Ectodermal cell (in vitro differentiated cells): ENCODE measurements around the gene SH3GL2.
A peak's percentile ranks its signal among the peaks of the same experiment; 100 is the strongest.

Source experiments
- H3K27ac ChIP-seq: 2 replicates; pipeline ENCODE4 v1.7.0; 2013; ENCODE audit warnings: mild to moderate bottlenecking, low read depth, low read length; ENCODE audit not compliant: insufficient read depth, poor library complexity, severe bottlenecking
- H3K27me3 ChIP-seq: 2 replicates; pipeline ENCODE4 v1.7.0; 2013; ENCODE audit warnings: mild to moderate bottlenecking, low read length; ENCODE audit not compliant: insufficient read depth, control insufficient read depth, poor library complexity, severe bottlenecking
- H3K36me3 ChIP-seq: one replicate; pipeline ENCODE4 v1.7.0; 2013; ENCODE audit warnings: low read length; ENCODE audit not compliant: control insufficient read depth, insufficient read depth
- H3K4me1 ChIP-seq: one replicate; pipeline ENCODE4 v1.7.0; 2013; ENCODE audit warnings: low read length; ENCODE audit not compliant: control insufficient read depth, insufficient read depth
- H3K4me3 ChIP-seq: 2 replicates; pipeline ENCODE4 v1.7.0; 2013; ENCODE audit warnings: low read depth, low read length, control low read depth; ENCODE audit not compliant: insufficient read depth
- H3K9me3 ChIP-seq: 2 replicates; pipeline ENCODE4 v1.7.0; 2013; ENCODE audit warnings: mild to moderate bottlenecking, low read length, moderate library complexity; ENCODE audit not compliant: control insufficient read depth
- WGBS, 2 experiments: methylation state at CpG; one replicate each; pipeline ENCODE4 v1.1.7; 2013; ENCODE audit warnings: missing lambda C conversion rate in 2 of 2; 5-methylcytosine and 5-hydroxymethylcytosine counted together

SH3GL2 gene

DNA sequence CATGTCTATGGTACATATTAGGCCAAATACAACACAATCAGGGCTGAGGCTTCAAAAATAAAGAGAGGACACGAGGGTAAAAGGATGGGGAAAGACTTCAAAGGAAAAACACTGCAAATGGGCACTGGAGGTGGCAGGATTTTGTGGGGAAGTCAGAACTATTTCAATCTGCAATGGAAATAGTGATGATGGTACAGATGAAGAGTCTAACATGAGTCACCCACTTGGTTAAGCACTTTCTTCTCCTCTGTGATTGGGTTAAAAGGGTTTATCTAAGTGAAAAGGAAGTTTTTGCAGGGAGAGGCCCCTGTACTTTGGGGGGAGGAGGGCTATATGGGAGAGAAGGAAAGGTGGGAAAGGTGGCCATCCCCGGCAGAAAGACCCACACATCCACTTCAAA is 4.5 kb upstream of the SH3GL2 start:
- no peaks in the 10 kb centered on the region for H3K9me3 ChIP-seq
- H3K4me3 ChIP-seq: no peak overlapping the region
- H3K27ac ChIP-seq: no peak overlapping the region
- H3K27me3 ChIP-seq: peaks cover 27% of the 10 kb centered on the region
- H3K4me1 ChIP-seq: no peaks in the 10 kb centered on the region
- H3K36me3 ChIP-seq: no peaks in the 10 kb centered on the region
- 56 to 69% methylated on average over 1 to 2 of the region's 2 CpGs for WGBS, 2 experiments

DNA sequence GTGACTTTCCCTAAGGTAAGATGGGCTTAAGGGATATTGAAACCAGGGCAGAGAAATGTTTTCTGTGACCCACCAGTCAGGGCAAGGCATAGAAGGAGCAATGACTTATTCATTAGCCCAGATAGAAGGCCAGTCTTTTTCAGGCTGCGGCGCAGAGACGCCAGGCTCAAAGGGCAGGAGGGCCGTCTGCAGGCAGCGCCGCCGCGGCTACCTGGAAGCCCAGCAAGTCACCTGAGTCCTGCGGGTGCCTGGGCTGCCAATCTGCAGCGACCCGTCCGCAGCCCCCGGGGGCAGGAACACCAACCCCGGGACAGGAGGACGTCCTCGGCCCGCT is 322 bp upstream of the SH3GL2 start:
- Histone ChIP-seq H3K27ac (no peak overlapping the region), H3K36me3 (no peaks in the 10 kb centered on the region), H3K4me3 (peak overlapping the region; percentile 56), H3K9me3 (no peaks in the 10 kb centered on the region), H3K27me3 (peaks cover 51% of the 10 kb centered on the region), H3K4me1 (no peaks in the 10 kb centered on the region)
- 3 to 4% methylated on average over 17 of the region's 17 CpGs for WGBS, 2 experiments

DNA sequence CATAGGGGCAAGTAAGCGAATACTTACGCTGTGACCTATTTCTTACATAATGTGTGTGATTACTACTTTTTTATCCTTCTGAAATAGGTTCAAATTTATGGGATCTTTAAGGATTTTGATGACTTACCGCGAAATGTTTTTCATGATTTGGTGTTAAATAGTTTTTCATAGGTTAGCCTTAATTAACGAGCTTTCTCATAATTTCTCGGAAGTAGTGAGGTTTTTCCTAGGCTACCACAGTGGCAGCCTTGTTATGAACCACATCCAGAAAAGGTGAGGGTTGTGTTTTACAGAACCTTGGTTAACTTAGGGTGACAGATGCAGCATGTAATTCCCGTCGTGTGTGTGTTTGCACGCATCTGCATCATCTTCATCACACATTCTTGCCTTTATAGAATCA is 1.3 kb downstream of the SH3GL2 start:
- H3K4me1 ChIP-seq: no peaks in the 10 kb centered on the region
- H3K27ac ChIP-seq: no peak overlapping the region
- no peak overlapping the region for H3K4me3 ChIP-seq
- peaks cover 51% of the 10 kb centered on the region for H3K27me3 ChIP-seq
- H3K9me3 ChIP-seq: no peaks in the 10 kb centered on the region
- WGBS, 2 experiments: 81 to 85% methylated on average over 7 to 9 of the region's 9 CpGs
- H3K36me3 ChIP-seq: no peaks in the 10 kb centered on the region

GRCh38 chr9:17587113-17587512 is 8.2 kb downstream of the SH3GL2 start:
- Histone ChIP-seq H3K4me1 (no peaks in the 10 kb centered on the region), H3K27me3 (no peaks in the 10 kb centered on the region), H3K36me3 (no peaks in the 10 kb centered on the region), H3K27ac (no peak overlapping the region), H3K4me3 (no peak overlapping the region), H3K9me3 (no peaks in the 10 kb centered on the region)
- WGBS, 2 experiments: 95 to 96% methylated on average over 5 of the region's 5 CpGs

- Histone ChIP-seq H3K4me1 (no peaks in the 10 kb centered on the region), H3K36me3 (no peaks in the 10 kb centered on the region), H3K9me3 (no peaks in the 10 kb centered on the region), H3K27ac (no peak overlapping the region), H3K4me3 (no peak overlapping the region), H3K27me3 (no peaks in the 10 kb centered on the region)
- 91 to 100% methylated on average over 1 of the region's 1 CpG for WGBS, 2 experiments
Measured at GRCh38 chr9:17588395-17588794, 9.5 kb downstream of the SH3GL2 start.

GRCh38 chr9:17588941-17589340 is 10.1 kb downstream of the SH3GL2 start:
- WGBS, 2 experiments: 95 to 96% methylated on average over 2 of the region's 4 CpGs
- no peak overlapping the region for H3K4me3 ChIP-seq
- H3K27me3 ChIP-seq: no peaks in the 10 kb centered on the region
- H3K4me1 ChIP-seq: no peaks in the 10 kb centered on the region
- H3K9me3 ChIP-seq: no peaks in the 10 kb centered on the region
- no peak overlapping the region for H3K27ac ChIP-seq
- no peaks in the 10 kb centered on the region for H3K36me3 ChIP-seq

GRCh38 chr9:17589771-17590170 is 10.9 kb downstream of the SH3GL2 start:
- H3K9me3 ChIP-seq: no peaks in the 10 kb centered on the region
- 94 to 97% methylated on average over 5 of the region's 5 CpGs for WGBS, 2 experiments
- H3K36me3 ChIP-seq: no peaks in the 10 kb centered on the region
- no peaks in the 10 kb centered on the region for H3K4me1 ChIP-seq
- no peak overlapping the region for H3K4me3 ChIP-seq
- no peak overlapping the region for H3K27ac ChIP-seq
- no peaks in the 10 kb centered on the region for H3K27me3 ChIP-seq

GRCh38 chr9:17594961-17595360 is 16.1 kb downstream of the SH3GL2 start:
- H3K4me1 ChIP-seq: no peaks in the 10 kb centered on the region
- WGBS, 2 experiments: 92 to 98% methylated on average over 3 of the region's 3 CpGs
- H3K36me3 ChIP-seq: no peaks in the 10 kb centered on the region
- no peak overlapping the region for H3K27ac ChIP-seq
- H3K27me3 ChIP-seq: no peaks in the 10 kb centered on the region
- no peaks in the 10 kb centered on the region for H3K9me3 ChIP-seq
- no peak overlapping the region for H3K4me3 ChIP-seq

- 91 to 92% methylated on average over 3 of the region's 3 CpGs for WGBS, 2 experiments
- no peaks in the 10 kb centered on the region for H3K9me3 ChIP-seq
- H3K27ac ChIP-seq: no peak overlapping the region
- no peaks in the 10 kb centered on the region for H3K4me1 ChIP-seq
- no peaks in the 10 kb centered on the region for H3K36me3 ChIP-seq
- H3K4me3 ChIP-seq: no peak overlapping the region
- no peaks in the 10 kb centered on the region for H3K27me3 ChIP-seq
Measured at GRCh38 chr9:17597977-17598376, 19.1 kb downstream of the SH3GL2 start.

- 90 to 94% methylated on average over 5 of the region's 5 CpGs for WGBS, 2 experiments
- H3K27ac ChIP-seq: no peak overlapping the region
- H3K4me3 ChIP-seq: no peak overlapping the region
- no peaks in the 10 kb centered on the region for H3K9me3 ChIP-seq
- no peaks in the 10 kb centered on the region for H3K27me3 ChIP-seq
- no peaks in the 10 kb centered on the region for H3K36me3 ChIP-seq
- H3K4me1 ChIP-seq: no peaks in the 10 kb centered on the region
Measured at GRCh38 chr9:17600962-17601593, 22.2 kb downstream of the SH3GL2 start.

GRCh38 chr9:17604556-17604955 is 25.7 kb downstream of the SH3GL2 start:
- H3K4me3 ChIP-seq: no peak overlapping the region
- H3K27me3 ChIP-seq: no peaks in the 10 kb centered on the region
- no peak overlapping the region for H3K27ac ChIP-seq
- 89 to 97% methylated on average over 5 of the region's 5 CpGs for WGBS, 2 experiments
- H3K9me3 ChIP-seq: no peaks in the 10 kb centered on the region
- no peaks in the 10 kb centered on the region for H3K4me1 ChIP-seq
- H3K36me3 ChIP-seq: no peaks in the 10 kb centered on the region
